Liver (tissue), 3 donors: ENCODE measurements around the gene ATP7A.

ENCODE experiments used
- CTCF ChIP-seq: fragments of 150-350 bp; IDR thresholded peaks from 2 replicates; pipeline ENCODE4 v1.5.1; 2017; ENCODE audit warnings: improper control_type of control experiment, low read depth, low read length; ENCODE audit not compliant: missing input control
- EGR1 ChIP-seq, 2 donors: IDR thresholded peaks; 2 replicates each; pipeline ENCODE4 v1.6.1; 2016 to 2018; ENCODE audit warnings: antibody characterized with exemption in 2 of 2, low read depth in 2 of 2
- GABPA ChIP-seq, 2 donors: IDR thresholded peaks in 1 of 2; conservative IDR thresholded peaks in 1 of 2; 2 replicates each; pipeline ENCODE4 v1.6.1; 2016; ENCODE audit warnings: antibody characterized with exemption in 2 of 2, mild to moderate bottlenecking in 1 of 2, moderate library complexity in 1 of 2
- HNF4A ChIP-seq, 2 donors: conservative IDR thresholded peaks; 2 replicates each; pipeline ENCODE4 v1.6.1; 2016; ENCODE audit warnings: antibody characterized with exemption in 2 of 2, mild to moderate bottlenecking in 2 of 2
- RAD21 ChIP-seq, 2 donors: IDR thresholded peaks; 2 replicates each; pipeline ENCODE4 v1.6.1; 2016; ENCODE audit warnings: antibody characterized with exemption in 2 of 2, mild to moderate bottlenecking in 2 of 2
- TF ChIP-seq, protein P1 (sequence below): IDR thresholded peaks from 2 replicates; pipeline ENCODE4 v1.6.1; 2016; ENCODE audit warnings: antibody characterized with exemption, mild to moderate bottlenecking
- TF ChIP-seq, protein P2 (sequence below): IDR thresholded peaks from 2 replicates; pipeline ENCODE4 v1.6.1; 2016; ENCODE audit warnings: antibody characterized with exemption
- donor health status: healthy.
- donor health status: healthy.

GRCh38 chrX:78019586-78020483, 109.3 kb downstream of the ATP7A start:
- TF ChIP-seq CTCF (no peak), RAD21 (IDR thresholded peaks at IDR 0.05) (no peak), GABPA (IDR thresholded peaks at IDR 0.05 in 1 of 2, conservative IDR thresholded peaks at IDR 0.05 in 1 of 2) (no peak), EGR1 (IDR thresholded peaks at IDR 0.05; ENCODE audit: low read depth in 2 of 2) (no peak), HNF4A (conservative IDR thresholded peaks at IDR 0.05) (no peak)
- TF ChIP-seq, protein P1, sequence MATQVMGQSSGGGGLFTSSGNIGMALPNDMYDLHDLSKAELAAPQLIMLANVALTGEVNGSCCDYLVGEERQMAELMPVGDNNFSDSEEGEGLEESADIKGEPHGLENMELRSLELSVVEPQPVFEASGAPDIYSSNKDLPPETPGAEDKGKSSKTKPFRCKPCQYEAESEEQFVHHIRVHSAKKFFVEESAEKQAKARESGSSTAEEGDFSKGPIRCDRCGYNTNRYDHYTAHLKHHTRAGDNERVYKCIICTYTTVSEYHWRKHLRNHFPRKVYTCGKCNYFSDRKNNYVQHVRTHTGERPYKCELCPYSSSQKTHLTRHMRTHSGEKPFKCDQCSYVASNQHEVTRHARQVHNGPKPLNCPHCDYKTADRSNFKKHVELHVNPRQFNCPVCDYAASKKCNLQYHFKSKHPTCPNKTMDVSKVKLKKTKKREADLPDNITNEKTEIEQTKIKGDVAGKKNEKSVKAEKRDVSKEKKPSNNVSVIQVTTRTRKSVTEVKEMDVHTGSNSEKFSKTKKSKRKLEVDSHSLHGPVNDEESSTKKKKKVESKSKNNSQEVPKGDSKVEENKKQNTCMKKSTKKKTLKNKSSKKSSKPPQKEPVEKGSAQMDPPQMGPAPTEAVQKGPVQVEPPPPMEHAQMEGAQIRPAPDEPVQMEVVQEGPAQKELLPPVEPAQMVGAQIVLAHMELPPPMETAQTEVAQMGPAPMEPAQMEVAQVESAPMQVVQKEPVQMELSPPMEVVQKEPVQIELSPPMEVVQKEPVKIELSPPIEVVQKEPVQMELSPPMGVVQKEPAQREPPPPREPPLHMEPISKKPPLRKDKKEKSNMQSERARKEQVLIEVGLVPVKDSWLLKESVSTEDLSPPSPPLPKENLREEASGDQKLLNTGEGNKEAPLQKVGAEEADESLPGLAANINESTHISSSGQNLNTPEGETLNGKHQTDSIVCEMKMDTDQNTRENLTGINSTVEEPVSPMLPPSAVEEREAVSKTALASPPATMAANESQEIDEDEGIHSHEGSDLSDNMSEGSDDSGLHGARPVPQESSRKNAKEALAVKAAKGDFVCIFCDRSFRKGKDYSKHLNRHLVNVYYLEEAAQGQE = no peak
- TF ChIP-seq, protein P2, sequence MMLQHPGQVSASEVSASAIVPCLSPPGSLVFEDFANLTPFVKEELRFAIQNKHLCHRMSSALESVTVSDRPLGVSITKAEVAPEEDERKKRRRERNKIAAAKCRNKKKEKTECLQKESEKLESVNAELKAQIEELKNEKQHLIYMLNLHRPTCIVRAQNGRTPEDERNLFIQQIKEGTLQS = no peak
